ENCODE results near the gene SLC27A1. TPM values are rescaled to one million over a fixed set of nuclear protein-coding genes. Genes with fewer than 3 reads are reported as not detected.

The SLC27A1 gene
- total and polyA plus RNA-seq, 9 of the 15 experiments (the other 6 are each of a cell fraction or from before 2014, with no cell fraction given) = 0.06 to 3.0 (median 1.1) TPM

DNA sequence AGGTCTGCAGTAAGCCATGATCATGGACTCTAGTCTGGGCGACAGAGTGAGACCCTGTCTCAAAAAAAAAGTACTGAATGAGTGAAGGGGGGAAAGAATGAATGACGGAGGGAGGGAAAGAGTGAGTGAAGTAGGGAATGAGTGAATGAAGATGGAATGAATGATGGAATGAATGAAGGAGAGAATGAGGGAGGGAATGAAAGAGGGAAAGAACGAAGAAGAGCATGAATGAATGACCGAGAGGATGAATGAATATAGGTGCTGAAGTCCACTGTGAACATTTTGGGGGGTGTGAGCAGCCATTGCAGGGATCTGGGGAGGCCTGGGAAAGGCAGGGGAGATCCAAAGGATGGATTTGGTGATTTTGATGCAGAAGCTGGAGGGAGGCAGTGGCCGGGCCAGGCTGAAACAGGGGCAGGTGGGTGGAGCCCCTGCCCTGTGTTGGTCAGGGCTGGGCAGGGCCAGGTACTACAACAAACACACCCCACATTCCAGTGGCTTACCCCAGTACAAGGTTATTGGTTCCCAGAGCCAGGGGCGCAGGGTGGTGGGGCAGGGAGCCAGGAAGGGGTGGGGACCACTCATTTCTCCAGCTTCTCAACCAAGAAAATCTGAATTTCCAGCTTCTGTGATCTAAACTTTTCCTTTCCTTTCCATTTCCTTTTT, 14.3 kb downstream of the SLC27A1 start:
- Histone ChIP-seq H3K27ac (ENCODE audit: extremely low read depth, low read depth, low read length) (no peak overlapping the region), H3K4me1 (replicated peaks in 1 of 2; ENCODE audit: control insufficient read depth in 2 of 2, insufficient read depth in 2 of 2, low read length in 2 of 2) (peaks cover 8 to 33% of the 10 kb centered on the region in 2 experiments), H3K27me3 (ENCODE audit: control insufficient read depth in 2 of 2, insufficient read depth in 2 of 2, low read length in 2 of 2) (no peaks in the 10 kb centered on the region), H3K4me3 (no peak overlapping the region), H3K79me2 (ENCODE audit: control insufficient read depth, insufficient read depth, low read length) (no peaks in the 10 kb centered on the region), H3K4me2 (ENCODE audit: insufficient read depth, low read length) (no peak overlapping the region), H3K9ac (ENCODE audit: insufficient read depth in 1 of 2, low read depth in 2 of 2, low read length in 2 of 2) (peak overlapping the region in 1 of 2 experiments; percentile 51; a peak in 2 of 4 replicates), H3K9me3 (replicated peaks; ENCODE audit: control insufficient read depth, insufficient read depth, low read depth, low read length) (no peaks in the 10 kb centered on the region), H2AFZ (ENCODE audit: low read depth, low read length) (no peak overlapping the region), H3K9me1 (ENCODE audit: control insufficient read depth, insufficient read depth, low read length) (no peaks in the 10 kb centered on the region), H4K20me1 (replicated peaks; ENCODE audit: control insufficient read depth, insufficient read depth, low read length) (no peaks in the 10 kb centered on the region), H3K36me3 (ENCODE audit: control insufficient read depth, insufficient read depth, low read length) (no peaks in the 10 kb centered on the region)
- TF ChIP-seq ZNF24 (IDR thresholded peaks at IDR 0.05) = peak; percentile 94
- no peak for TF ChIP-seq TBL1XR1 (IDR thresholded peaks at IDR 0.05; ENCODE audit: low read length in 2 of 2)
- WGBS (ENCODE audit: insufficient coverage, low coverage, missing lambda C conversion rate) = 22% methylated on average over 6 of the region's 6 CpGs
- FAIRE-seq (no peak), DNase-seq (ENCODE audit: extremely low read depth in 1 of 4, low spot score in 3 of 4) (no peak), ATAC-seq (no peak)
- ChIA-PET CTCF (ENCODE audit: low intra/inter-chr PET ratio) (no interaction called here), POLR2A (interaction anchor here (0.6 kb wide), 1 partner anchor 10 kb away, joined by 4 read pairs; no protein-coding TSS in a partner anchor)
- intact Hi-C loops (cut with micrococcal nuclease) (no loop called here), in situ Hi-C loops (cut with MboI) (no loop called here)
- BruUV-seq (replicated peaks) = no TSS peak

DNA sequence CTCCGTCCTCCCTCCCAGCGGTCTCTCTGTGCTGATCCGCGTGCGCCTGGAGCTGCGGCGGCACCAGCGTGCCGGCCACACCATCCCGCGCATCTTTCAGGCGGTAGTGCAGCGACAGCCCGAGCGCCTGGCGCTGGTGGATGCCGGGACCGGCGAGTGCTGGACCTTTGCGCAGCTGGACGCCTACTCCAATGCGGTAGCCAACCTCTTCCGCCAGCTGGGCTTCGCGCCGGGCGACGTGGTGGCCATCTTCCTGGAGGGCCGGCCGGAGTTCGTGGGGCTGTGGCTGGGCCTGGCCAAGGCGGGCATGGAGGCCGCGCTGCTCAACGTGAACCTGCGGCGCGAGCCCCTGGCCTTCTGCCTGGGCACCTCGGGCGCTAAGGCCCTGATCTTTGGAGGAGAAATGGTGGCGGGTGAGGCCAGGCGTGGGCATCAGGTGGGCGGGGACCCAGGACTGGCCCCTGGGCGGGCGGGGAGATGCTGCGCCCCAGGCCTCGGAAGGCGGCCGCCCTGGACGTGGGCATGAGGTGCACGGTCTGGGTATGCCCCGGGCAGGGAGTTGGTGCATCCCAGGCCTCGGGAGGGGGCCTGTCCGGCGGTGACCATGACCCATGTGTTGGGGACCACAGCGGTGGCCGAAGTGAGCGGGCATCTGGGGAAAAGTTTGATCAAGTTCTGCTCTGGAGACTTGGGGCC, 16.4 kb downstream of the SLC27A1 start:
- H3K27ac ChIP-seq (ENCODE audit: extremely low read depth, low read depth, low read length) = no peak overlapping the region
- no peak overlapping the region for H2AFZ ChIP-seq (ENCODE audit: low read depth, low read length)
- 76% methylated on average over 37 of the region's 58 CpGs for WGBS (ENCODE audit: insufficient coverage, low coverage, missing lambda C conversion rate)
- peaks cover 8 to 33% of the 10 kb centered on the region in 2 experiments for H3K4me1 ChIP-seq (replicated peaks in 1 of 2; ENCODE audit: control insufficient read depth in 2 of 2, insufficient read depth in 2 of 2, low read length in 2 of 2)
- H3K9me1 ChIP-seq (ENCODE audit: control insufficient read depth, insufficient read depth, low read length) = no peaks in the 10 kb centered on the region
- no peak for DNase-seq (ENCODE audit: extremely low read depth in 1 of 4, low spot score in 3 of 4)
- H3K9ac ChIP-seq (ENCODE audit: insufficient read depth in 1 of 2, low read depth in 2 of 2, low read length in 2 of 2) = peak overlapping the region in 1 of 2 experiments; percentile 36; a peak in 1 of 4 replicates
- in situ Hi-C loops (cut with MboI) = no loop called here
- H3K4me3 ChIP-seq = no peak overlapping the region
- no TSS peak for BruUV-seq (replicated peaks)
- intact Hi-C loops (cut with micrococcal nuclease) = no loop called here
- ChIA-PET POLR2A (interaction anchor here (1.0 kb wide), 1 partner anchor 8 kb away, joined by 3 read pairs; no protein-coding TSS in a partner anchor), CTCF (ENCODE audit: low intra/inter-chr PET ratio) (no interaction called here)
- FAIRE-seq = no peak
- H3K9me3 ChIP-seq (replicated peaks; ENCODE audit: control insufficient read depth, insufficient read depth, low read depth, low read length) = no peaks in the 10 kb centered on the region
- H3K79me2 ChIP-seq (ENCODE audit: control insufficient read depth, insufficient read depth, low read length) = no peaks in the 10 kb centered on the region
- no peaks in the 10 kb centered on the region for H3K27me3 ChIP-seq (ENCODE audit: control insufficient read depth in 2 of 2, insufficient read depth in 2 of 2, low read length in 2 of 2)
- H4K20me1 ChIP-seq (replicated peaks; ENCODE audit: control insufficient read depth, insufficient read depth, low read length) = no peaks in the 10 kb centered on the region
- H3K36me3 ChIP-seq (ENCODE audit: control insufficient read depth, insufficient read depth, low read length) = no peaks in the 10 kb centered on the region
- no peak overlapping the region for H3K4me2 ChIP-seq (ENCODE audit: insufficient read depth, low read length)
- no peak for ATAC-seq
- TF ChIP-seq, protein P1, sequence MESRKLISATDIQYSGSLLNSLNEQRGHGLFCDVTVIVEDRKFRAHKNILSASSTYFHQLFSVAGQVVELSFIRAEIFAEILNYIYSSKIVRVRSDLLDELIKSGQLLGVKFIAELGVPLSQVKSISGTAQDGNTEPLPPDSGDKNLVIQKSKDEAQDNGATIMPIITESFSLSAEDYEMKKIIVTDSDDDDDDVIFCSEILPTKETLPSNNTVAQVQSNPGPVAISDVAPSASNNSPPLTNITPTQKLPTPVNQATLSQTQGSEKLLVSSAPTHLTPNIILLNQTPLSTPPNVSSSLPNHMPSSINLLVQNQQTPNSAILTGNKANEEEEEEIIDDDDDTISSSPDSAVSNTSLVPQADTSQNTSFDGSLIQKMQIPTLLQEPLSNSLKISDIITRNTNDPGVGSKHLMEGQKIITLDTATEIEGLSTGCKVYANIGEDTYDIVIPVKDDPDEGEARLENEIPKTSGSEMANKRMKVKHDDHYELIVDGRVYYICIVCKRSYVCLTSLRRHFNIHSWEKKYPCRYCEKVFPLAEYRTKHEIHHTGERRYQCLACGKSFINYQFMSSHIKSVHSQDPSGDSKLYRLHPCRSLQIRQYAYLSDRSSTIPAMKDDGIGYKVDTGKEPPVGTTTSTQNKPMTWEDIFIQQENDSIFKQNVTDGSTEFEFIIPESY (CRISPR knock-in tag; IDR thresholded peaks at IDR 0.05) = peak; percentile 93
- TF ChIP-seq, protein P2, sequence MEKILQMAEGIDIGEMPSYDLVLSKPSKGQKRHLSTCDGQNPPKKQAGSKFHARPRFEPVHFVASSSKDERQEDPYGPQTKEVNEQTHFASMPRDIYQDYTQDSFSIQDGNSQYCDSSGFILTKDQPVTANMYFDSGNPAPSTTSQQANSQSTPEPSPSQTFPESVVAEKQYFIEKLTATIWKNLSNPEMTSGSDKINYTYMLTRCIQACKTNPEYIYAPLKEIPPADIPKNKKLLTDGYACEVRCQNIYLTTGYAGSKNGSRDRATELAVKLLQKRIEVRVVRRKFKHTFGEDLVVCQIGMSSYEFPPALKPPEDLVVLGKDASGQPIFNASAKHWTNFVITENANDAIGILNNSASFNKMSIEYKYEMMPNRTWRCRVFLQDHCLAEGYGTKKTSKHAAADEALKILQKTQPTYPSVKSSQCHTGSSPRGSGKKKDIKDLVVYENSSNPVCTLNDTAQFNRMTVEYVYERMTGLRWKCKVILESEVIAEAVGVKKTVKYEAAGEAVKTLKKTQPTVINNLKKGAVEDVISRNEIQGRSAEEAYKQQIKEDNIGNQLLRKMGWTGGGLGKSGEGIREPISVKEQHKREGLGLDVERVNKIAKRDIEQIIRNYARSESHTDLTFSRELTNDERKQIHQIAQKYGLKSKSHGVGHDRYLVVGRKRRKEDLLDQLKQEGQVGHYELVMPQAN (IDR thresholded peaks at IDR 0.05; ENCODE audit: borderline replicate concordance) = no peak
- no peak for TF ChIP-seq NR0B1 (IDR thresholded peaks at IDR 0.05; ENCODE audit: partially characterized antibody)
- TF ChIP-seq E2F3 (CRISPR knock-in tag; IDR thresholded peaks at IDR 0.05) = no peak
- no peak for TF ChIP-seq SLC30A9 (CRISPR knock-in tag; IDR thresholded peaks at IDR 0.05)
